ENCODE data around the gene CACNA1D.
A peak's percentile ranks its signal among the peaks of the same experiment; 100 is the strongest.

CACNA1D gene

DNA sequence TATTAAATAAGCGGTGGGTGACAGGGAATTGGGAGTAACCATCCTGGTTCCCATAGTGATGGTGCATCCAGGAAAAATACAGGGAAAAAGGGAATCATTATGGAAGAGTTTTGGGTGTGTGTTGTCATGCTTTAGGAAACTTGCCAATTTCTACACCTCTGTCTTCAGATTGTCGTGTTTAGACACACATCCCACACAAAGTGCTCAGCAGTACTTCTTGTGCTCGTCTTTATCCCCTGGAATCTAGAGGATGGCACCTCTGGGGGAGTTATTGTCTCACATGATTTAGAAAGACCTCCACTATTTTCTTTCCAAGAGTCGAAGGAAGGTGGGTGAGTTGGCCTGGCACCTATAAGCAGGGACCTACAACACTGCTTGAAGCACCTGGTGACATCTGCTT, 35.8 kb downstream of the CACNA1D start:
- Histone ChIP-seq H3K27me3 (ENCODE audit: low read depth, low read length) (peaks cover 30% of the 10 kb centered on the region), H3K79me2 (ENCODE audit: low read length) (no peaks in the 10 kb centered on the region), H3K36me3 (replicated peaks; ENCODE audit: low read depth, low read length) (no peaks in the 10 kb centered on the region), H3K4me1 (ENCODE audit: low read length) (no peaks in the 10 kb centered on the region), H3K9ac (ENCODE audit: low read length) (no peak overlapping the region), H2AFZ (ENCODE audit: low read depth, low read length) (no peak overlapping the region), H3K27ac (ENCODE audit: low read length) (no peak overlapping the region), H4K20me1 (ENCODE audit: insufficient read depth, low read length) (no peaks in the 10 kb centered on the region), H3K9me3 (ENCODE audit: insufficient read depth, low read length) (no peaks in the 10 kb centered on the region), H3K4me2 (ENCODE audit: low read length) (no peak overlapping the region), H3K4me3 (ENCODE audit: low read length) (no peak overlapping the region)
- no peak for TF ChIP-seq EZH2phosphoT487 (IDR thresholded peaks at IDR 0.05; ENCODE audit: low read depth)

GRCh38 chr3:53531749-53532148, 37.3 kb downstream of the CACNA1D start:
- H3K4me2 ChIP-seq (ENCODE audit: low read length): no peak overlapping the region
- H3K79me2 ChIP-seq (ENCODE audit: low read length): no peaks in the 10 kb centered on the region
- no peak overlapping the region for H3K27ac ChIP-seq (ENCODE audit: low read length)
- no peaks in the 10 kb centered on the region for H3K4me1 ChIP-seq (ENCODE audit: low read length)
- no peaks in the 10 kb centered on the region for H3K36me3 ChIP-seq (replicated peaks; ENCODE audit: low read depth, low read length)
- H3K27me3 ChIP-seq (ENCODE audit: low read depth, low read length): peaks cover 30% of the 10 kb centered on the region
- H3K9me3 ChIP-seq (ENCODE audit: insufficient read depth, low read length): no peaks in the 10 kb centered on the region
- H2AFZ ChIP-seq (ENCODE audit: low read depth, low read length): no peak overlapping the region
- H4K20me1 ChIP-seq (ENCODE audit: insufficient read depth, low read length): no peaks in the 10 kb centered on the region
- no peak for TF ChIP-seq EZH2phosphoT487 (IDR thresholded peaks at IDR 0.05; ENCODE audit: low read depth)
- TF ChIP-seq, protein P1, sequence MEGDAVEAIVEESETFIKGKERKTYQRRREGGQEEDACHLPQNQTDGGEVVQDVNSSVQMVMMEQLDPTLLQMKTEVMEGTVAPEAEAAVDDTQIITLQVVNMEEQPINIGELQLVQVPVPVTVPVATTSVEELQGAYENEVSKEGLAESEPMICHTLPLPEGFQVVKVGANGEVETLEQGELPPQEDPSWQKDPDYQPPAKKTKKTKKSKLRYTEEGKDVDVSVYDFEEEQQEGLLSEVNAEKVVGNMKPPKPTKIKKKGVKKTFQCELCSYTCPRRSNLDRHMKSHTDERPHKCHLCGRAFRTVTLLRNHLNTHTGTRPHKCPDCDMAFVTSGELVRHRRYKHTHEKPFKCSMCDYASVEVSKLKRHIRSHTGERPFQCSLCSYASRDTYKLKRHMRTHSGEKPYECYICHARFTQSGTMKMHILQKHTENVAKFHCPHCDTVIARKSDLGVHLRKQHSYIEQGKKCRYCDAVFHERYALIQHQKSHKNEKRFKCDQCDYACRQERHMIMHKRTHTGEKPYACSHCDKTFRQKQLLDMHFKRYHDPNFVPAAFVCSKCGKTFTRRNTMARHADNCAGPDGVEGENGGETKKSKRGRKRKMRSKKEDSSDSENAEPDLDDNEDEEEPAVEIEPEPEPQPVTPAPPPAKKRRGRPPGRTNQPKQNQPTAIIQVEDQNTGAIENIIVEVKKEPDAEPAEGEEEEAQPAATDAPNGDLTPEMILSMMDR (IDR thresholded peaks at IDR 0.05; ENCODE audit: low read depth, low read length): peak; percentile 50
- no peak overlapping the region for H3K9ac ChIP-seq (ENCODE audit: low read length)
- no peak overlapping the region for H3K4me3 ChIP-seq (ENCODE audit: low read length)

DNA sequence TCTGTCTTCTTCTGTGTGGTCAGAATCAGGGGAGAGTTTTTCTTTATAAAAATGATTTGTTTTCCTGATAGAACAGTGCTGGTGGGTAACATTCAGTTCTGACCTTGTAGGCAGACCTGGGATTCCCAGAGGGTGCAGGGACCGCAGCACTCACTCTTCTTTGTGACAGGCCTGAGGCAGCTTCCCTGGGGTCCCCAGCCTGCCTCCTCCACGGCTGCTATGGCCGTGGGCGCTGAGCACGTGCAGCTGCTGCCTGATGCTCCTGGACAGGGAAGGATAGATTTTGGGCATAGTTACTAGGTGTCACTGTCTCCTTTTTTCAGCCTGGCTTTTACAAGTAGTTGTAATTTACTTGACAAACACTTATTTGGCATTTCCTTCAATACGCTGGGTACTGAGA, 39.1 kb downstream of the CACNA1D start:
- Histone ChIP-seq H3K4me2 (ENCODE audit: low read length) (no peak overlapping the region), H3K79me2 (ENCODE audit: low read length) (no peaks in the 10 kb centered on the region), H3K4me3 (ENCODE audit: low read length) (no peak overlapping the region), H3K4me1 (ENCODE audit: low read length) (no peaks in the 10 kb centered on the region), H3K9ac (ENCODE audit: low read length) (no peak overlapping the region), H3K36me3 (replicated peaks; ENCODE audit: low read depth, low read length) (no peaks in the 10 kb centered on the region), H4K20me1 (ENCODE audit: insufficient read depth, low read length) (no peaks in the 10 kb centered on the region), H3K27me3 (ENCODE audit: low read depth, low read length) (peaks cover 30% of the 10 kb centered on the region), H3K27ac (ENCODE audit: low read length) (no peak overlapping the region), H3K9me3 (ENCODE audit: insufficient read depth, low read length) (no peaks in the 10 kb centered on the region), H2AFZ (ENCODE audit: low read depth, low read length) (no peak overlapping the region)
- TF ChIP-seq EZH2phosphoT487 (IDR thresholded peaks at IDR 0.05; ENCODE audit: low read depth): no peak
- TF ChIP-seq, protein P1 (IDR thresholded peaks at IDR 0.05; ENCODE audit: low read depth, low read length): no peak

DNA sequence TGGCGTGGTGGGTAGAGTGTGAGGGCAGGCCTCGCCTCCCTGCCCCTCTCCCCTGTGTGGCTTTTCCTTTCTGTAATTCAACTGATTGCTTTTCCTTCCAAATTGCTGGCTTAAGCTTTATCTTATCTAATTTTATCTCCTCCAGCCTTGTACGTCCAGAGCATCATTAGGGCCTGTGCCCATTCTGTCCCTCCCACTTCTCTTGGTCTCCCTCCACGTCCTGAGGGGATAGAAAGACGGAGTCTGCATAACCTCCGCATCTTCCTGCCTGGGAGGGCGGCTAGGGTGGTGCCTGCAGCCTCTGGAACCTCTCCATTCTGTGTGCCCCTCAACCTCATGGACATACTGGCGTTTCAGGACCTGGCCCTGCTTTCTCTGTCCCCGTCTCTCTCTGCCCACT, 39.8 kb downstream of the CACNA1D start:
- Histone ChIP-seq H3K4me1 (ENCODE audit: low read length) (0 out of 2 replicates have a peak, but pooled peaks cover 5% of the 10 kb centered on the region), H3K36me3 (replicated peaks; ENCODE audit: low read depth, low read length) (no peaks in the 10 kb centered on the region), H3K9me3 (ENCODE audit: insufficient read depth, low read length) (no peaks in the 10 kb centered on the region), H3K4me2 (ENCODE audit: low read length) (no peak overlapping the region), H4K20me1 (ENCODE audit: insufficient read depth, low read length) (no peaks in the 10 kb centered on the region), H3K9ac (ENCODE audit: low read length) (no peak overlapping the region), H3K4me3 (ENCODE audit: low read length) (no peak overlapping the region), H3K27me3 (ENCODE audit: low read depth, low read length) (peaks cover 27% of the 10 kb centered on the region), H3K27ac (ENCODE audit: low read length) (no peak overlapping the region), H3K79me2 (ENCODE audit: low read length) (no peaks in the 10 kb centered on the region), H2AFZ (ENCODE audit: low read depth, low read length) (no peak overlapping the region)
- no peak for TF ChIP-seq EZH2phosphoT487 (IDR thresholded peaks at IDR 0.05; ENCODE audit: low read depth)
- TF ChIP-seq, protein P1 (IDR thresholded peaks at IDR 0.05; ENCODE audit: low read depth, low read length): no peak

Data from OCI-LY3 (cell line).